ENCODE data around the gene HID1.

HID1 gene

GRCh38 chr17:74901353-74902135 lies 71.0 kb downstream of the HID1 start:
- TF ChIP-seq CTCF (conservative IDR thresholded peaks at IDR 0.05; ENCODE audit: low read depth, low read length): no peak
- no peak overlapping the region for H3K4me3 ChIP-seq (ENCODE audit: low read length)
- DNase-seq (ENCODE audit: low read depth): no peak
